Measurements from ENCODE around the gene ITFG2. TPM values are rescaled to one million over a fixed set of nuclear protein-coding genes. Genes with fewer than 3 reads are reported as not detected.

ITFG2 gene
- total RNA-seq, 1 donor, result 19.1 TPM

GRCh38 chr12:2841056-2841650 is 28.7 kb downstream of the ITFG2 start:
- no peak for TF ChIP-seq CTCF (IDR thresholded peaks at IDR 0.05; ENCODE audit: insufficient read depth, low read length)
- DNase-seq (ENCODE audit: low read depth), result no peak
- no peak overlapping the region for H3K4me3 ChIP-seq (ENCODE audit: low read depth, low read length)

GRCh38 chr12:2842948-2843347 is 30.5 kb downstream of the ITFG2 start:
- no peak overlapping the region for H3K4me3 ChIP-seq (ENCODE audit: low read depth, low read length)
- TF ChIP-seq CTCF (IDR thresholded peaks at IDR 0.05; ENCODE audit: insufficient read depth, low read length), result no peak

GRCh38 chr12:2844786-2845185 is 32.3 kb downstream of the ITFG2 start:
- DNase-seq (ENCODE audit: low read depth), result no peak

More at GRCh38 chr12:2842948-2843347, 30.5 kb downstream of the ITFG2 start:
- DNase-seq (ENCODE audit: low read depth), result no peak

DNA sequence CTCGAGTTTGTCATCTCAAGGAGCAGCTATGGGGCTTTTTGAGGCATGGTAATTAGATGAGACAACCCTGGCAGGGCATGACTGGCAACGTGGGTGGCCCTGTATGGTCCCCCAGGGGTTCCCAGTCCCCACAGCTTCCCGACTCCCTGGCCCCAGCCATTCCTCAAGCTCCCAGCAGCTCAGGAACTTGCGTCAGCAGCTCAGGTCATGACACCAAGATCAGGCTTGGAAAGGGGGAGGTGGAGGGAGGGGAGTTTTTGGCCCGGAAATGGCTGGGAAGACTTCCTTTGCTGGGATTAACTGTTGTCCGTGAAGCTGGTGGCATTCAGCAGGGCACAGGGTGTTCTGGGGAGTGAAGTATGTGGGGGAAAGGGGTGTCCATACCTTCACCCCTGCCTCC is 32.8 kb downstream of the ITFG2 start:
- TF ChIP-seq CTCF (IDR thresholded peaks at IDR 0.05; ENCODE audit: insufficient read depth, low read length), result no peak
- DNase-seq (ENCODE audit: low read depth), result peak; percentile 38

More at GRCh38 chr12:2844786-2845185, 32.3 kb downstream of the ITFG2 start:
- TF ChIP-seq CTCF (IDR thresholded peaks at IDR 0.05; ENCODE audit: insufficient read depth, low read length), result no peak
- H3K4me3 ChIP-seq (ENCODE audit: low read depth, low read length), result no peak overlapping the region

DNA sequence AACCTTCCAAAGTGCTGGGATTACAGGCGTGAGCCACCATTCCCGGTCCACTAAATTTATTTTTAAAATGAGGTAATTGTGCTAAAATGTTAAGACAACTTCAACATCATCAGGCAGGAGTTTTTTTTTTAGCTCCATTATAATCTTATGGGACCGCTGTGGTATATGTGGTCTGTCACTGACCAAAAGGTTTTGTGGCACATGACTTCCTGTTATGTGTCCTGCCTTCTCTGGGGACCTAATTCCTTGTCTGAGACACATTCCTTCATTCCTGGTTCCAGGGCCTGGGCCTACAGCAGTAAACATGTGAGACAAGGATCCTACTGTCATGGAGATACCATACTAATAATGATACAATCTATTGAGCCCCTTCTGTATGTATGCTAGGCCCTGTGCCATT is 39.5 kb downstream of the ITFG2 start:
- no peak for TF ChIP-seq CTCF (IDR thresholded peaks at IDR 0.05; ENCODE audit: insufficient read depth, low read length)
- H3K4me3 ChIP-seq (ENCODE audit: low read depth, low read length), result no peak overlapping the region

More for the DNA sequence above, 32.8 kb downstream of the ITFG2 start:
- no peak overlapping the region for H3K4me3 ChIP-seq (ENCODE audit: low read depth, low read length)

DNA sequence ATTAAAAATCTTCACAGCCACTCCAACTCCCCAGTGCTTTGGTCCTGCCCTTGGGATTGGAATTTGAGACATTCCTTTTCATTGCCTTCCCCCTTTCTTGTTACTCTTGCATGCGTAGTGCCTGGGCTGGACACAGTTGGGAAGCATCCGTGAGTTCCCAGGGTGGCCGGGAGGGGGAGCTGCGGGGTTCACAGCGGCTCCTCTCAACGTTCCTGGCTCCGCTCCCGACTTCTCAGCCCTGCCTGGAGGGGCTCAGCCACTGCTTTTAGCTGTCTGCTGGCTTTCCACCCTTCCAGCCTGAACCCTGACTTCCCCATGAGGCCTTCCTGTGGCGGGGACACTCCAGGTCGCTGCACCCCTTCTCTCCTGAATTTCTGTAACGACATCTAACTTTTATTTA is 41.2 kb downstream of the ITFG2 start:
- peak; percentile 97 for TF ChIP-seq CTCF (IDR thresholded peaks at IDR 0.05; ENCODE audit: insufficient read depth, low read length)
- DNase-seq (ENCODE audit: low read depth), result peak; percentile 74
- no peak overlapping the region for H3K4me3 ChIP-seq (ENCODE audit: low read depth, low read length)

More for the DNA sequence above, 39.5 kb downstream of the ITFG2 start:
- no peak for DNase-seq (ENCODE audit: low read depth)
